ENCODE measurements around the gene ZBTB20. TPM values are rescaled to one million over a fixed set of nuclear protein-coding genes. Genes with fewer than 3 reads are reported as not detected.

The ZBTB20 gene
- total and polyA plus RNA-seq, 4 donors: 0.74 to 77.1 (median 27.9) TPM

DNA sequence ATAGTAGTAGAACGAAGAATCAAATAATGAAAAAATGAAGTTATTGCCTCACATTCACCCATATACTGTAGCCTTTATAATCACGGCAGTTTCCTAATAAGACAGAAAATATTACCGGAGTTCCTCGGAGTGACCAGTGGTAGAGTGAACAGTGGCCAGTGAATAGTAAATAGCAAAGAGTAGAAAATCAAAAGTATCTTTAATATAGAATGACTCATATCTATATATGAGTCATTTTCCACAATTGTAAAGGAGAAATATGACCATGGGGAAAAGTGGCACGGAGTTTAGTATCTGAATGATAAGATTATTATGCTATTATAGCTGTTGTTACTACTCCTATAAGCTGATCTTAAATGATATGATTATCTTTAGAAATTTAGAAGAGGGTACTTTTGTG is 38.5 kb downstream of the ZBTB20 start:
- Histone ChIP-seq H3K27me3 (ENCODE audit: control insufficient read depth in 3 of 3, insufficient read depth in 3 of 3, low read length in 2 of 3) (no peaks in the 10 kb centered on the region), H3K9me3 (ENCODE audit: control insufficient read depth in 4 of 4, insufficient read depth in 3 of 4, low read length in 3 of 4) (peaks cover 0 to 4% (median 0%) of the 10 kb centered on the region in 4 donors), H3K4me3 (no peak overlapping the region), H3K9ac (ENCODE audit: insufficient read depth in 1 of 2, low read length in 2 of 2) (no peak overlapping the region), H3K27ac (ENCODE audit: low read depth in 1 of 2, low read length in 1 of 2) (no peak overlapping the region), H3K36me3 (ENCODE audit: control insufficient read depth in 4 of 4, insufficient read depth in 4 of 4, low read length in 4 of 4) (peaks cover 0 to 4% (median under 1%) of the 10 kb centered on the region in 4 donors), H3K4me1 (ENCODE audit: control insufficient read depth in 5 of 5, insufficient read depth in 5 of 5, low read length in 5 of 5) (peaks cover 0 to 3% (median 0%) of the 10 kb centered on the region in 5 donors)
- DNase-seq (no peak), ATAC-seq (ENCODE audit: insufficient read depth, low FRiP score) (no peak)
- TF ChIP-seq, protein P1, sequence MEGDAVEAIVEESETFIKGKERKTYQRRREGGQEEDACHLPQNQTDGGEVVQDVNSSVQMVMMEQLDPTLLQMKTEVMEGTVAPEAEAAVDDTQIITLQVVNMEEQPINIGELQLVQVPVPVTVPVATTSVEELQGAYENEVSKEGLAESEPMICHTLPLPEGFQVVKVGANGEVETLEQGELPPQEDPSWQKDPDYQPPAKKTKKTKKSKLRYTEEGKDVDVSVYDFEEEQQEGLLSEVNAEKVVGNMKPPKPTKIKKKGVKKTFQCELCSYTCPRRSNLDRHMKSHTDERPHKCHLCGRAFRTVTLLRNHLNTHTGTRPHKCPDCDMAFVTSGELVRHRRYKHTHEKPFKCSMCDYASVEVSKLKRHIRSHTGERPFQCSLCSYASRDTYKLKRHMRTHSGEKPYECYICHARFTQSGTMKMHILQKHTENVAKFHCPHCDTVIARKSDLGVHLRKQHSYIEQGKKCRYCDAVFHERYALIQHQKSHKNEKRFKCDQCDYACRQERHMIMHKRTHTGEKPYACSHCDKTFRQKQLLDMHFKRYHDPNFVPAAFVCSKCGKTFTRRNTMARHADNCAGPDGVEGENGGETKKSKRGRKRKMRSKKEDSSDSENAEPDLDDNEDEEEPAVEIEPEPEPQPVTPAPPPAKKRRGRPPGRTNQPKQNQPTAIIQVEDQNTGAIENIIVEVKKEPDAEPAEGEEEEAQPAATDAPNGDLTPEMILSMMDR (IDR thresholded peaks at IDR 0.05; ENCODE audit: control extremely low read depth, extremely low read depth): no peak
- 94 to 98% methylated on average over 5 of the region's 5 CpGs for WGBS, 2 donors

DNA sequence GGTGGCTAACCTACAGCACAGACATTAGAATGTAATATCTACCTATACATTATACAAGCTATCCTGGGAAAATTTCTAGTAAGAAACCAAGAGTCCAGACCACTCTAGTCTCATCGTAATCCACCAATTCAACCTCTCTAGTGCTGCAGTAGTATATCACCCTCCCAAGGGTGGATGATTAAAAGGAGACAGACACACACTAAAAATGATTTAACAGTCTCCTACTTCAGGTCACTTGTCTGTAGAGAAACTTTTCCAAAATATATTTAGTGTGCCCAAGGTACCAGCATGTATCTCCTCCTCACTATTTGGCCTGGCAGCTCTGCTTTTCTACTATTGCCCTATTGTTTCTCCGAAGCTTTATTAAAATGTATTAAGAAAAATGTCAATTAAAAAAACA is 45.0 kb downstream of the ZBTB20 start:
- Histone ChIP-seq H3K9me3 (ENCODE audit: control insufficient read depth in 4 of 4, insufficient read depth in 3 of 4, low read length in 3 of 4) (peaks cover 0 to 4% (median 0%) of the 10 kb centered on the region in 4 donors), H3K27me3 (ENCODE audit: control insufficient read depth in 3 of 3, insufficient read depth in 3 of 3, low read length in 2 of 3) (no peaks in the 10 kb centered on the region), H3K9ac (ENCODE audit: insufficient read depth in 1 of 2, low read length in 2 of 2) (no peak overlapping the region), H3K36me3 (ENCODE audit: control insufficient read depth in 4 of 4, insufficient read depth in 4 of 4, low read length in 4 of 4) (peaks cover 0 to 4% (median under 1%) of the 10 kb centered on the region in 4 donors), H3K4me3 (no peak overlapping the region), H3K4me1 (ENCODE audit: control insufficient read depth in 5 of 5, insufficient read depth in 5 of 5, low read length in 5 of 5) (peaks cover 0 to 28% (median 6%) of the 10 kb centered on the region in 5 donors), H3K27ac (ENCODE audit: low read depth in 1 of 2, low read length in 1 of 2) (no peak overlapping the region)
- TF ChIP-seq, protein P1 (IDR thresholded peaks at IDR 0.05; ENCODE audit: control extremely low read depth, extremely low read depth): no peak
- 98 to 100% methylated on average over 2 of the region's 2 CpGs for WGBS, 2 donors
- ATAC-seq (ENCODE audit: insufficient read depth, low FRiP score) (no peak), DNase-seq (no peak)

DNA sequence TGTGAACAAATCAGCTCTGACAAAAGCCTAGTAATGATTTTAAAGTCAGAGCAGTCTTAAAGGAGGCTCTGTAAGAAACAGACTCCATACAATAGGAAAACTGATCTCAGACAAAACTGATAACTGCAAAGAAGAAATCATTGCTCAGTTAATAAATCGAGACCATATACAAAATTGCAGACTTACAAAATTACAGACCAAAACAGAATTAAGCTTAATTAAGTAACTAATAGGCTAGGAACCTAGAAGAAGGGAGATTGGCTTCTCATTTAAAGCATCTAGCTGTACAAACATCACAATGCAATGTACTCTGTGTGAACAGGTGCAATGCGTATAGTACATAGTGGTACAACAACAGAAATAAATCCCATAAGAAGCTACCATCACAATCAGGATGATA is 46.3 kb downstream of the ZBTB20 start:
- H3K4me1 ChIP-seq (ENCODE audit: control insufficient read depth in 5 of 5, insufficient read depth in 5 of 5, low read length in 5 of 5): peaks cover 1 to 28% (median 6%) of the 10 kb centered on the region in 5 donors
- peaks cover 0 to 4% (median 0%) of the 10 kb centered on the region in 4 donors for H3K9me3 ChIP-seq (ENCODE audit: control insufficient read depth in 4 of 4, insufficient read depth in 3 of 4, low read length in 3 of 4)
- TF ChIP-seq, protein P1 (IDR thresholded peaks at IDR 0.05; ENCODE audit: control extremely low read depth, extremely low read depth): no peak
- no peak for ATAC-seq (ENCODE audit: insufficient read depth, low FRiP score)
- no peaks in the 10 kb centered on the region for H3K27me3 ChIP-seq (ENCODE audit: control insufficient read depth in 3 of 3, insufficient read depth in 3 of 3, low read length in 2 of 3)
- peak overlapping the region in 1 of 2 donors; percentile 95 for H3K9ac ChIP-seq (ENCODE audit: insufficient read depth in 1 of 2, low read length in 2 of 2)
- H3K36me3 ChIP-seq (ENCODE audit: control insufficient read depth in 4 of 4, insufficient read depth in 4 of 4, low read length in 4 of 4): peaks cover 0 to 4% (median 0%) of the 10 kb centered on the region in 4 donors
- no peak overlapping the region for H3K4me3 ChIP-seq
- H3K27ac ChIP-seq (ENCODE audit: low read depth in 1 of 2, low read length in 1 of 2): peak overlapping the region in 1 of 2 donors; percentile 70
- WGBS, 2 donors: 67 to 70% methylated on average over 2 of the region's 2 CpGs
- no peak for DNase-seq
